GM21529 (cell line): ENCODE data around the gene CCDC187.

Experiments used
- ATAC-seq: cut with Tn5 transposase; IDR thresholded peaks from one replicate; pipeline ENCODE4 v1.9.1; 2021; ENCODE audit not compliant: unreplicated experiment

CCDC187 gene

DNA sequence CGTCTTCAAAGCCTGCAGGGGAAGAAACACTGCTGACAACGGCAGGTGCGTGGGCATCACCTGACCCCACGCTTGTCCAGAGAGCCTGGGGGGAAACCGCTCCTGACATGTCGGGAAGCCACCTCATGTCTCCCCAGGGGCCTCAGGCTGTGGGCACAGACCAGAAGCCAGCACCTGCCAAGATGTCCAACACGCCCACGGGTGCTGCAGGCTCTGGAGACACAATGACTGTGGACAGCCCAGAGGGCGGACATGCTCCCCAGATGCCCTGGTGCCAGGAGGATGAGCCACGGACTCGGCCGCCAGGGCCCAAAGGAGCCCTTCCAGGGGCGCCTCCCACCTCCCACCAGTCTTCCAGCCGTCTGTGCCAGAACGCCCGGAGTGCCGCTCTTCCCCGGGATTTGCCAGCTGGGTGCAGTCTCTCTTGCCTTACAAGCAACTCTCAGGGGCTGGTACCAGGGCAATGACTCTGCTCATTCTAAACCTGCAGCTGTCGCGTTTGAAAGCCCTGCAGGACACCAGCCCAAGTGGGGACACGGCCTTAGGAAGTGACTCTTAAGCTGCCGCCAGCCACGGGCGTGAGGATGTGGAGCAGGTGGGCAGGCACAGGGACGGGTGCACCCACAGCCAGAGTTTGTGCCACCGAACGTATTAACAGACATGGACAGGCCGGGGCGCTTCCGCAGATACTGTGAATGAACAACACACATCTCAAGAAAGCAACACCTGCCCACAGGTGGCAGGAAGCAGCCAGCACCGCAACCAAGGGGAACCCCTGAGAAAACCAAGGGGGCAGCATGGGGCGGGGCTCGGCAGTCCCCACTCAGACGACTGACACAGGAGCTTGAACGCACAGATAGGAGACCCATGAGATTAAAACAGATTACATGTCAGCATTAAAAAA lies 92.2 kb downstream of the CCDC187 start:
- no peak for ATAC-seq

DNA sequence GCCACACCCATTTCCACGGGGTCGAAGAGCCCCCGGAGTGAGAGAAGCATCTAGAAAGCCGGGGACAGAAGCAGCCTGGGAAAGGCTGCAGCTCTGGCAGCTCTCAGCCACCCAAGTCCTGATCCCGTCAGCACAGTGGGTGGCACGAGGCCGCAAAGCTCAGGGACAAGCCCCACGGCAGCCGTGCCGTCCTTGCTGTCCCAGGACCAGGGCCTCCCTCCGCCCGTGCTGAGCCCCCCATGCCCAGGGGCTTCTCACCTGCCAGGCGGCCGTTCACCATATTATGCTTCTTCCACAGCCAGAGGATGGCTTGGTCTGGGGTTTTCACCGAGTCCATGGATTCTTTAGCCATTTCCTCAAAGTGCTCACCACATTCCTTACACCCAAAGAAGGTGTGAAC lies 92.9 kb downstream of the CCDC187 start:
- no peak for ATAC-seq

DNA sequence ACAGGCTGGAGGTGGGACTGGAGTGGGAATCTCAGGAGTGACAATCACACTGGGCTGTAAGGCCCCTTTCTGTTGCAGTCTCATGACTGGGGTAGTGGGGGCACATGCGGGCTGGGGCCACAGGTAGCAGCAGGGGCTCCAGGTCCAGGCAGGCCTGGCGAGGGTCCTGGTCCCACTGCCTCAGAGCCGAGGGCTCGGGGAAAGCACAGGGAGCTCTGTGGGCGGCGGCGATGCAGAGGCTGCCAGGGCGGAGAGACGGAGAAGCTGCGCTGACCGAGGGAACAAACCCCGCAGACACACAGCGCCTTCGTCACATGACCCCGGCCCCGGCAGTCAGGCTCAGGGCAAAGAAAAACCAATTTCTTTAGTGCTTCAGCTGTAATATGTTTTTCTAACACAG lies 93.6 kb downstream of the CCDC187 start:
- ATAC-seq = no peak

DNA sequence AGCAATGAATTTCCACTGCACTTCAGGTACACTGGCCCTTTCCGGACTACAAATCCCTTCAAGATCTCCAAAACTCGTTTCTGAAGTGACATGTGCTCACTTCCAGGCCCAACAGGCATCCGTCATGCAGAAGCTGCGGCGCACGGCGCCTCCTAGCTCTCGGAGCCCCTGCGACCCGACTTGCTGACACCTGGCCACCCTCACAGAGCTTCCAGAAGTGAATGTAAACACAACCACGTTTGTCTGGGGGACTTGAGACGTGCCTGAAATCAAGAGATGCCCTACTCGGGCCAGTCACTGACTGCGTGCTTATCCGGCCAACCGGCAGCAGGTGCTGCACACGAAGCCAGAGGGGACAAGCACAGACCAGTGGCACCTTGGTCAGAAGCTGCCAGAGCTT lies 94.1 kb downstream of the CCDC187 start:
- no peak for ATAC-seq

DNA sequence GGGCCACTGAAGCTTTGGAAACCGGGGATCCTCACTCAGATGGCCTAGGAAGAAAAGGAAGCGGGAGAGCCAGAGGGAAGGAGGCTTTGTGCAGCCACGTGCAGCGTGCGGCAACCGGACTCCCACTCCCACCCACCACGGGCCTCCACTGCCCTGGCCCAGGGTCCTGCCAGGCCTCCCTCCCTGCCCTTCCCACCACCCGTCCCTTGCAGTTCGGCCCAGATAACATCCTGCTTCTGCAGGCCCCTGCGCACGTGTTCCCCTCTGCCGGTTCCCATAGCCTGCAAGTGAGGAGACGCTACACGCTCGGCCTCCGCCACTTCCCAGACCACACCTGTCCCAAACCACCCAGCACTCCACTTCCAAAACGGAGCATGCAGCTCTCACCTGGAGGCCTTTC lies 94.7 kb downstream of the CCDC187 start:
- ATAC-seq = no peak

DNA sequence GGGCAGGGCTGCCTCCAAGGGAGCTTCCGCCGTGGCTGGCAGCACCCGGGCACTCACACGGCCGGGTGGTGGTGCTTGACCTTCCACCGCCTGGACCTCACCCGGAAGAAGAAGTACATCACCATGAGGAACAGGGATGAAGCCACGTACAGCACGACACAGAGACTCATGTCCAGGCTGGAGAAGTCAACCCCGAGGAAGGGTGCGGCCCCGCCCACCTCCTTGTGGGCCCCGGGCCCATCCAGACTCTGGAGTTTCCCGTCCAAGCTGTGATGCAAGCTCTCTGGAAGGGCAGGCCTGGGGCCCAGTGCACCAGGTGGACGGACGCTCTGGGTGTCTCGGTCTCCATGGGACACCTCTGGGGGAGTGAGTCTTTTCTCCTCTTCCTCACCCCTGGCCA lies 95.2 kb downstream of the CCDC187 start:
- no peak for ATAC-seq

DNA sequence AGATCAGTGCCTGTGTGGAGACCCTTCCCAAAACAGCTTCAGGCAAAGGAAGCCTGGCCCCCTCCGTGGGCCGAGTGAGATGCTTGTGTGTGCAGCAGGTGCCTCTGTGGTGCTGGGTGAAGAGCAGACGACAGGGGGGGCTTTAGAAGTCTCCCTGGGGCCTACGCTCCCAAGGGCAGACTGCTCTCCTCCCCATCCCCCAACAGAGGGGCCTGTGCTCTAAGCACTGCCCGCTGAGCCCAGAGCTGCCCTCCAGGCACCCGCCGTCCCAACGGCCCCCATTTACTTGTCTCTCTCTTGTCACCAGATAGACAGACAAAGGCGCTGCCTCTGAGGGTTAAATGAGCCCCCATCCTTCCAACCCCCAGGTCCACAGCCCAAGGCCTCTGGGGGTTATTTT lies 96.3 kb downstream of the CCDC187 start:
- no peak for ATAC-seq

DNA sequence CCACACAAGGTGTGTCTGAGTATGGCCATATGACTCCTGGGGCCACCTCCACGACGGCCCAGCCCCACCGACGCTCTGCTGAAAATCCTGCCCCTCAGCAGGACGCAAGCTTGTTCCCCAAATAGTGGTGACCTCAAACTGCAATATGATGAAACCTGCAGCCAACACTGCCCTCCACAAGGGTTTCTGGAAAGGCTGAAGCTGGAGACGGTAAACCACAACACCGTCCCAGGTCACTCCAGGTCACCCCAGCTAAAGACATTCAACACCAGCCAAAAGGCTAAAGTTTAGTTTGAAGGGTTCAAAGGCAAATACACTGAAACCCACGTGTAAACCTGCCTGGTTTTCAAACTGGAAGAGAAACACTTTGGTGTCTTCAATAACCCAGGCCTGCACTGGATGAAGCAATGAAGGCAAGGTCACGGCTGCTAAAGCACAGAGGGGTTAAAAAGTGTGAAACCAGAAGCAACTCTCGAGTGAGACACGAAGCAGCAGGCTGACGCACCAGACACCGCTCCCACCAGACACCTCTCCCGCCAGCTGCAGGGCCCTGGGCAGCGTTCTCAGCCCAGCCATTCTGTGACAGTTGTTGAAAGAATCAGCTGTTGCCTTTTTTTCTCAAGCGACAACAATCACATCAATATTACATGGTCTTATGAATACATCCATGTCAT lies 97.2 kb downstream of the CCDC187 start:
- no peak for ATAC-seq

DNA sequence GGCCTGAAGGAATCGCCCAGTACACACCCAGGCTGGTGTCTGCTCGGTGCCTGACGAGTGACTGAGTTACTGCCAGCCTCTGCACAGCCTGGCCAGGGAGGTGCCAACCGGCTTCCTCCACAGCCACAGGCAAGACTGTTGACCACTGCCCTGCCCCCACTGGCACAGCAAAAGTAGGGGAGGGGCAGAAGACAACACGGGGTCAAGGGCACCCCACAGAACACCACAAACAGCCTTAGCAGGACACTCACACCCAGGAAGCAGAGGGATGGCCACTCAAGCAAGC lies 98.2 kb downstream of the CCDC187 start:
- ATAC-seq = no peak

DNA sequence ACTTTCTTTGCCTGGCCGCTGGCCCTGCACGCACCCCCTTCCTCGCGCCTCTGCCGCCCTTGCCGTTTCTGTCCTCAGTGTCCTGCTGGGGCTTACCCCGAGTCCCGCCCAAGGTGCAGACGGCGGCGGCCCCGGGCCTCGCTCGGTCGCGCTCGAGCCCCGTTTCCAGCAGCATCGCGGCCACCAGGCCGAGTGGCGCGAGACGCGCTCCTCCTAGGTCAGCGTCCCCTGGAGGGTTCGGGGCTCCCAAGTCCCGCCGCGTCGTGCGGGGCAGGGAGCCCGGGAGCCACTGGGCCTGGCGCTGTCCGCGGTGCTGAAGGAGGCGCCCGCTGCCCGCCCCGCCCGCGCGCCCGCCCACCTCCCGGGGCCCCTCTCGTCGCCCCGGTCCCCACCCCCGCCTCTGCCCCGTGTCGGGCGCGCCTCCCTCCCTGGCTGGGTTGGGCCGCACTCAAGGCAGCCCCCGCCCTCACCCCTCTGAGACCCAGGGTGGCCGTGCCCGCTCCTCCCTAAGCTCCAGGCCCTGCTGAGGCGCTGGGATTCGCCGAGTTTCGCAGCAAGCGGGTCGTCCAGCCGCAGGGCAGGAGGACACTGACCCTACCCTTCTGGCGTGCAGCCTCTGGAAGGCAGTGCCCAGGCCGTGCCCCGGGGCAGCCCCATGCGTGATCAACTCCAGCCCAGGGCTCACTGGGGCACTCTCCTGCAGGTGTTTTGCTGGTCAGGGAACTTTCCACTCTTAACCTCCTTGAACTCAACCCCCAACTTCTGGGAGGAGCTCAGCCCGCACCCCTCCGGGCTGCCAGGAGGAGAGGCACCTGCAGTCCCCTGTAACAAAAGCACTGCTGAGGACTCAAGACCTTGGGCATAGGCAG lies 98.8 kb downstream of the CCDC187 start, which contains the start of gene LHX3:
TSS of gene LHX3 (minus strand) at position 291 of the 869 bp plus-strand sequence. CDS start at position 175, 116 bp downstream.
- ATAC-seq = no peak

DNA sequence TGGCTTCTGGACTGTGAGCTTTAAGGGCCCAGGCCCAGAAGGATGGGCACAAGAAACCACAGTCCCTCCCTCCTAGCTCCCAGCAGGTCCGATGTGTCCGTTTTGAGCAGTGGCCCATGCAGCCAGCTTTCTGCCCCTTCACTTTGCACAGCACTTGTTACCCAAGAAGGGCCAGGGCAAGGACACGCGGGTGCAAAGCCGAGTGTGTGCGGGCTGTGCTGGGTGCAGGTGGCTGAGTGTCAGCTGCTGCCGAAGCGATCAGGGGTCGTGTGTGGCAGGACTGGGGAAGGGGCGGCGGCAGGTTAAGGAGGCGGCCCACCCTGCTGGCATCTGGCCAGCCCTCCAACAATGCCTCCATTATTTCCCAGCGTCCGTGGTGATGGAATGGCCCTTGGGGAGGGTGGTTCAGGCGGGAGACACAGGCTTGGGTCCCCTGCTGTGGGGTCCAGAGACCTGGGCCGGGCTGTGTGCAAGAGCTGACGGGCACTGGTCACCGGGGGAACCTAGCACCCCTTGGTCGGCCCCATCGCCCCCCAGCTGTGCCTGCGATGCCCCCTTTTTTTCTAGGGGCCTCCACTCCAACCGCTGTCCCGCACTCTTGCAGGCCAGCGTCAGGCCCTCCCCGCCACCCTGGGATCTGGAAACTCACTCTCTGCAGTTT lies 99.6 kb downstream of the CCDC187 start:
- no peak for ATAC-seq

DNA sequence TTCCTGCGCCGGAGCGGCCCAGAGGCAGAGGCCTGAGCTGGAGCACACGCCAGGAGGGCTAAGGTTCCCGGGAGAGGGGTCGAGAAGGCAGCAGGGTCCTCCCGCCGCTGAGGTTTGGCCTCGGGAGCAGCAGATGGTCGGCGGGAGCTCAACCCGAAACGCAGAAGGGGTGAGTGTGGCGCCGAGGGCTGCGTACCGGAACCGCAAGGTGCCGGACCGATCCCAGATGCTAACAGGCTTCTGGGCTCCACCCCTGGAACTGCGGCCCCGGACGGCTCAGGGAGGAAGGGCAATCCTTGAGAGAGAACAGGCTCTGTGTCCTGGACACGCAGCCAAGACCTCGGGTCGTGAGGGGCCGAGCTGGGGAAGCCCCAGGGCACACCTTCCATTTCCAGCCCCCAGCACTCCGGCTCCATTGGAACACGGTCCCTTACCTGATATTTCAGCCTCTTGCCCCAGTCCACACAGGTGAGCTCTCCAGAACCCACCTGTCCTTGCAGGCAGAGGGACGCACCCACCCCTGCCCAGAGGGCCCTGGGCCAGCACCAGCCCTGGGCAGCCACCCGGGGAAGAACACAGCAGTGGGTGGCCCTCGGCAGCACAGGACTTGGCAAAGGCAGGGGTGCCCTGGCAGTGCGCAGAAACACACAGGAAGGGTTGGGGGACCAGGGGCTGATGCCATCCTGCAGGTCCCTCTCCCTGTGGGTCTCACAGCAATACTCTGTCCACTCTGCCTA lies 100.3 kb downstream of the CCDC187 start:
- no peak for ATAC-seq

DNA sequence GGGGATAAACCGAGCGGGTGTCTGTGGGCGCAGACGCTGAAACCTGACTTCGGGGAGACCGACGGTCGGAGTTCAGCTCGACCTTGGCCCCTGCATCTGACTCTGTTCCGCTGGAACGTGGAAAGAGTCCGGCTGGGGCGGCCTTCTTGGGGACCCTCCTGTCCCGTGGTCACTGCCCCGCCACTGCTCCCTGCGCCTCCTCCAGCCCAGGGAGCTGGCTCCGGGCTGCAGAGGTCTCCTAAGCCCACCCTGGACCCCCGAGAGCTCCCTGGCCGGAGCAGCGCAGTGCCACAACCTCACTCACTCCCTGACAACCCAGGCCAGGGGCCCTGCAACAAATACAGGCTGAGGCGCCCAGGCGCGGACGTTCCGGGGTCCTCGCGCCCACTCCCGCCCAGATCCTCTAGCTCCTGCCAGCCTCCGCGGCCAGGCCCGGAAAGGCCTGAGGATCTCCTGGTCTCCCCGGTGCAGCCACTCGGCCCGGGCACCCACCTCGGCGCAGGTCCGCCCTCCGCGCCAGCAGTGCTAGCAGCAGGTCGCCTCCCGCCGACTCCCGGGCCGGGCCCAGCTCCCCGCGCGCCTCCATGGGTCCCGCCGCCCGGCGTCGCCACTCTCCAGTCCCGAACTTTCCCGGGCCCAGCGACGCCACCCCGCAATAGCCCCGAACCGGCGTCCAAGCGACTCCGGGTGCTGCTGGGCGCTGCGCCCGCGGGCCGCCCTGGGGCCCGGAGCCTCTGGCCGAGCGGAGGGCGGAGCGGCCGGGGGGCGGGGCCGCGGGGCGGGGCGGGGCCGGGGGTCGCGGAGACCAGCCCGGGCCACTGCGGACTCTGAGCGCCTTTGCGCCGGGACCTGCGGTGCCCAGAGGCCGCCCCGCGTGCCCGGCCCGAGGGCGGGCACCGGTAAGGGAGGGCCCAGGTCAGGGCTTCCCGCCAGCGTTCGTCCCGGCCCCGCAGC lies 101.2 kb downstream of the CCDC187 start:
- ATAC-seq = no peak

DNA sequence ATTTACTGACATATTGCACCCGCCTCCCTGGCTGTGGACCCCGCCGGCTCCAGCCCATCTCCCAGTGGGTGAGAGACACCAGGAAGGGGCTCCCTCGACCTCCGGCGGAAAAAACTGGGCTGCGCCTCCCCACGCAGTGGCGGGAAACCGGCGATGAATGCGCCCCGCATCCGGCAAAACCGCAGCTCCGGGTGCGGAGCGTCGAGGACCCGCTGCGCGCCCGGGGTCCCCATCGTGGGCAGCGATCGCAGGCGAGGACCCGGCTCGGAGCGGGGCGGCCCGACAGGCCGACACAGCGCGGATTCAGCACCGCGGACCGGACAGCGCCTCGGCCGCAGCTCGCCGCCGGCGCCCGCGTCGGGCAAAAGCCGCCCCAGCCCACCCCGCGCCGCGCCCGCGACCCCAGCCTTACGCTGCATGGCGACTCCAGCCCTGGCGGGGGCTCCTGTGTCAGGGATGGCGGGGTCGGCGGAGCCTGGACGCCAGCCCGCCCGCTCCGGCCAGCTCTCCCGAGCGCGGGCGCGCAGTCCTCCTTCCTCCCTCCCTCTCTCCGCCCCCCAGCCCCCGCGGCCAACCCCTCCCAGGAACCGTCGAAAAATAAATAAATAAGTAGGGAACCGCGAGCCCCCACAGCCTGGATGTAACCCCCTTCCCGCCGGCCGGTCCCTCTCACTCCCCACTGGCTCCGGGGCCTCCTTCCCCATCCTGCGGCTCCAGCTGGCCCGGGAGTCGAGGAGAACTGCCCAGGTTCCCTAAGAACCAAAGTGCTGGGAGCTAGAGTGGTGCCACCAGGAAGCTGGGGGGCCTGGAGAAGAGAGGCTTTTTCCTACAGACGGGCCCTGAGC lies 102.1 kb downstream of the CCDC187 start:
- ATAC-seq = no peak

DNA sequence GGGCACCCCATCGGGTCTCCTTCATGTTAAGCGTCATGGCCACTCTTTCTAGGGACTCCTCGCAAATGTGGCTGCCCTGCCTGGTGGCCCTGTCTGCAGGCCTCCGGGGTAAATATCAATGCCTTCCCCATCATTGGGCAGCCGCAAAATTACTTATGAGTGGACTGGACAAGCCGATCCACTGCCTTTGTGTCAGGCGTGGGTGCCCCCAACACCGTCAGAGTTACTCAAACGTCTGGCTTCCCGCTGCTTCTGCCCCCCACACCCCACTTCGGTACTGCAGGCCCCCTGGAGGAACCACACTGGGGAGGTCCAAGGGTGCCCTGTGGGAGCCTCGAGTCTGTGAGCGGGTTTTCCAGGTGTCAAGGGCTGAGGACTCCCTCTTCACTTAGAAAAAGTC lies 102.7 kb downstream of the CCDC187 start:
- no peak for ATAC-seq

DNA sequence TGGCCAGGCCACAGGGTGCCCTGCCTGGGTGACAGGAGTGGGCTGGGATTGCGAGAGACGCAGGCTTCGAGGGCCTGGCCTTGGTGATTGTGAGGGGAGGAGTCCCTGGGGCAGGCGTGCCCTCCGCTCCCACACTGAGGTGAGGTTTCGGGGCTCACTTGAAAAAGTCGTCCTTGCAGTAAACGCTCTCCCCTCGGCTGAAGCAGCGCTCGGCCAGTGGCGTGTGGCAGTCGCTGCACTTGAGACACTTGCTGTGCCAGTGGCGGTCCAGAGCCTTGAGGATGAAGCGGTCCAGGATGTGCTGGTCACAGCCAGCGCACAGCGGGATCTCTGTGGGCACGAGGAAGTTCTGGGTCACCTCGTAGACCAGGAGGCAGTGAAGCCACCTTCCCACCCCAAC lies 103.5 kb downstream of the CCDC187 start:
- no peak for ATAC-seq
